ENCODE results near the gene SIDT2. TPM values are rescaled to one million over a fixed set of nuclear protein-coding genes. Genes with fewer than 3 reads are reported as not detected.

Gene SIDT2
- total and polyA plus RNA-seq, 2 of the 8 experiments (the other 6 are each of a cell fraction or from before 2014, with no cell fraction given): 18.5 to 21.1 TPM

DNA sequence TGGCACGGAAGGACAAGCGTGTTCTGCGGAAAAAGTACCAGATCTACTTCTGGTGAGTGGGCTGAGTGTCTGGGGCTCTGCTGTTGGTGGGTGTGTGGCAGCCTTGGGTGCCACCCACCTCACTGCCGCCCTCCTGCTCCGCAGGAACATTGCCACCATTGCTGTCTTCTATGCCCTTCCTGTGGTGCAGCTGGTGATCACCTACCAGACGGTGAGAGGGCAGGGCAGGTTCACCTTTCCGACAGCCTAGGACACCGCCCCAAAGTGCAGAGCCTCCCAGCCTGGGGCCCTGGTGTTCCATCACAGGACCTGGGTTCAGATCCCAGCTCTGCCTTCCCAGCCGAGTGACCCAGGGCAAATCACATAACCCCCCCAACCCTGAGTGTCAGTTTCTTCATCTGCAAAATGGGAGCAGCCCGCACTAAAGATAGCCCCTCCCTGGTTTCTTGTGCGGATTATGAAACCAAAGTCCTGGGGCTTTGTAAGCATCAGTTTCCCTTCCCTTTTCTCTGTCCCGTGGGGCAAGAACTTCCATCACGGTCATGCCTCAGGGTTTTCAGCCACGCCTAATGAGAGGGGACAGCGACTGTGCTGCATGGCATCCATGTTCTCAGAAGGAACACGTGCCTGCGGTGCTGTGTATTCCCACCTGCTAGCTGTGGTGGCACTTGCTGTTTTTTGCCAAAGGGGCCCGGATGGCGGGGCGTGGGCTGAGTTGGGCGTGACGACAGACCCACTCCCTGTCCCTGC lies 10.8 kb downstream of the SIDT2 start (continued):
- TF ChIP-seq, protein P1, sequence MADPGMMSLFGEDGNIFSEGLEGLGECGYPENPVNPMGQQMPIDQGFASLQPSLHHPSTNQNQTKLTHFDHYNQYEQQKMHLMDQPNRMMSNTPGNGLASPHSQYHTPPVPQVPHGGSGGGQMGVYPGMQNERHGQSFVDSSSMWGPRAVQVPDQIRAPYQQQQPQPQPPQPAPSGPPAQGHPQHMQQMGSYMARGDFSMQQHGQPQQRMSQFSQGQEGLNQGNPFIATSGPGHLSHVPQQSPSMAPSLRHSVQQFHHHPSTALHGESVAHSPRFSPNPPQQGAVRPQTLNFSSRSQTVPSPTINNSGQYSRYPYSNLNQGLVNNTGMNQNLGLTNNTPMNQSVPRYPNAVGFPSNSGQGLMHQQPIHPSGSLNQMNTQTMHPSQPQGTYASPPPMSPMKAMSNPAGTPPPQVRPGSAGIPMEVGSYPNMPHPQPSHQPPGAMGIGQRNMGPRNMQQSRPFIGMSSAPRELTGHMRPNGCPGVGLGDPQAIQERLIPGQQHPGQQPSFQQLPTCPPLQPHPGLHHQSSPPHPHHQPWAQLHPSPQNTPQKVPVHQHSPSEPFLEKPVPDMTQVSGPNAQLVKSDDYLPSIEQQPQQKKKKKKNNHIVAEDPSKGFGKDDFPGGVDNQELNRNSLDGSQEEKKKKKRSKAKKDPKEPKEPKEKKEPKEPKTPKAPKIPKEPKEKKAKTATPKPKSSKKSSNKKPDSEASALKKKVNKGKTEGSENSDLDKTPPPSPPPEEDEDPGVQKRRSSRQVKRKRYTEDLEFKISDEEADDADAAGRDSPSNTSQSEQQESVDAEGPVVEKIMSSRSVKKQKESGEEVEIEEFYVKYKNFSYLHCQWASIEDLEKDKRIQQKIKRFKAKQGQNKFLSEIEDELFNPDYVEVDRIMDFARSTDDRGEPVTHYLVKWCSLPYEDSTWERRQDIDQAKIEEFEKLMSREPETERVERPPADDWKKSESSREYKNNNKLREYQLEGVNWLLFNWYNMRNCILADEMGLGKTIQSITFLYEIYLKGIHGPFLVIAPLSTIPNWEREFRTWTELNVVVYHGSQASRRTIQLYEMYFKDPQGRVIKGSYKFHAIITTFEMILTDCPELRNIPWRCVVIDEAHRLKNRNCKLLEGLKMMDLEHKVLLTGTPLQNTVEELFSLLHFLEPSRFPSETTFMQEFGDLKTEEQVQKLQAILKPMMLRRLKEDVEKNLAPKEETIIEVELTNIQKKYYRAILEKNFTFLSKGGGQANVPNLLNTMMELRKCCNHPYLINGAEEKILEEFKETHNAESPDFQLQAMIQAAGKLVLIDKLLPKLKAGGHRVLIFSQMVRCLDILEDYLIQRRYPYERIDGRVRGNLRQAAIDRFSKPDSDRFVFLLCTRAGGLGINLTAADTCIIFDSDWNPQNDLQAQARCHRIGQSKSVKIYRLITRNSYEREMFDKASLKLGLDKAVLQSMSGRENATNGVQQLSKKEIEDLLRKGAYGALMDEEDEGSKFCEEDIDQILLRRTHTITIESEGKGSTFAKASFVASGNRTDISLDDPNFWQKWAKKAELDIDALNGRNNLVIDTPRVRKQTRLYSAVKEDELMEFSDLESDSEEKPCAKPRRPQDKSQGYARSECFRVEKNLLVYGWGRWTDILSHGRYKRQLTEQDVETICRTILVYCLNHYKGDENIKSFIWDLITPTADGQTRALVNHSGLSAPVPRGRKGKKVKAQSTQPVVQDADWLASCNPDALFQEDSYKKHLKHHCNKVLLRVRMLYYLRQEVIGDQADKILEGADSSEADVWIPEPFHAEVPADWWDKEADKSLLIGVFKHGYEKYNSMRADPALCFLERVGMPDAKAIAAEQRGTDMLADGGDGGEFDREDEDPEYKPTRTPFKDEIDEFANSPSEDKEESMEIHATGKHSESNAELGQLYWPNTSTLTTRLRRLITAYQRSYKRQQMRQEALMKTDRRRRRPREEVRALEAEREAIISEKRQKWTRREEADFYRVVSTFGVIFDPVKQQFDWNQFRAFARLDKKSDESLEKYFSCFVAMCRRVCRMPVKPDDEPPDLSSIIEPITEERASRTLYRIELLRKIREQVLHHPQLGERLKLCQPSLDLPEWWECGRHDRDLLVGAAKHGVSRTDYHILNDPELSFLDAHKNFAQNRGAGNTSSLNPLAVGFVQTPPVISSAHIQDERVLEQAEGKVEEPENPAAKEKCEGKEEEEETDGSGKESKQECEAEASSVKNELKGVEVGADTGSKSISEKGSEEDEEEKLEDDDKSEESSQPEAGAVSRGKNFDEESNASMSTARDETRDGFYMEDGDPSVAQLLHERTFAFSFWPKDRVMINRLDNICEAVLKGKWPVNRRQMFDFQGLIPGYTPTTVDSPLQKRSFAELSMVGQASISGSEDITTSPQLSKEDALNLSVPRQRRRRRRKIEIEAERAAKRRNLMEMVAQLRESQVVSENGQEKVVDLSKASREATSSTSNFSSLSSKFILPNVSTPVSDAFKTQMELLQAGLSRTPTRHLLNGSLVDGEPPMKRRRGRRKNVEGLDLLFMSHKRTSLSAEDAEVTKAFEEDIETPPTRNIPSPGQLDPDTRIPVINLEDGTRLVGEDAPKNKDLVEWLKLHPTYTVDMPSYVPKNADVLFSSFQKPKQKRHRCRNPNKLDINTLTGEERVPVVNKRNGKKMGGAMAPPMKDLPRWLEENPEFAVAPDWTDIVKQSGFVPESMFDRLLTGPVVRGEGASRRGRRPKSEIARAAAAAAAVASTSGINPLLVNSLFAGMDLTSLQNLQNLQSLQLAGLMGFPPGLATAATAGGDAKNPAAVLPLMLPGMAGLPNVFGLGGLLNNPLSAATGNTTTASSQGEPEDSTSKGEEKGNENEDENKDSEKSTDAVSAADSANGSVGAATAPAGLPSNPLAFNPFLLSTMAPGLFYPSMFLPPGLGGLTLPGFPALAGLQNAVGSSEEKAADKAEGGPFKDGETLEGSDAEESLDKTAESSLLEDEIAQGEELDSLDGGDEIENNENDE (IDR thresholded peaks at IDR 0.05; ENCODE audit: insufficient replicate concordance, low read length): no peak
- TF ChIP-seq POLR2A (IDR thresholded peaks at IDR 0.05; ENCODE audit: control extremely low read depth in 1 of 2, low read depth in 2 of 2, low read length in 2 of 2): no peak
- no peak for TF ChIP-seq SRF (IDR thresholded peaks at IDR 0.05; ENCODE audit: low read depth, low read length)
- TF ChIP-seq NRF1 (IDR thresholded peaks at IDR 0.05; ENCODE audit: low read depth, low read length): no peak
- TF ChIP-seq HDAC6 (IDR thresholded peaks at IDR 0.05; ENCODE audit: low read depth, low read length): no peak
- TF ChIP-seq KDM5A (IDR thresholded peaks at IDR 0.05; ENCODE audit: low read length): no peak
- no peak for TF ChIP-seq ASH2L (IDR thresholded peaks at IDR 0.05; ENCODE audit: low read length)
- TF ChIP-seq CBX8 (IDR thresholded peaks at IDR 0.05; ENCODE audit: borderline replicate concordance, low read depth, low read length): no peak
- TF ChIP-seq BACH1 (IDR thresholded peaks at IDR 0.05; ENCODE audit: low read length): no peak

All from H1 (cell line).